ENCODE measurements around the gene CD81.

DNA sequence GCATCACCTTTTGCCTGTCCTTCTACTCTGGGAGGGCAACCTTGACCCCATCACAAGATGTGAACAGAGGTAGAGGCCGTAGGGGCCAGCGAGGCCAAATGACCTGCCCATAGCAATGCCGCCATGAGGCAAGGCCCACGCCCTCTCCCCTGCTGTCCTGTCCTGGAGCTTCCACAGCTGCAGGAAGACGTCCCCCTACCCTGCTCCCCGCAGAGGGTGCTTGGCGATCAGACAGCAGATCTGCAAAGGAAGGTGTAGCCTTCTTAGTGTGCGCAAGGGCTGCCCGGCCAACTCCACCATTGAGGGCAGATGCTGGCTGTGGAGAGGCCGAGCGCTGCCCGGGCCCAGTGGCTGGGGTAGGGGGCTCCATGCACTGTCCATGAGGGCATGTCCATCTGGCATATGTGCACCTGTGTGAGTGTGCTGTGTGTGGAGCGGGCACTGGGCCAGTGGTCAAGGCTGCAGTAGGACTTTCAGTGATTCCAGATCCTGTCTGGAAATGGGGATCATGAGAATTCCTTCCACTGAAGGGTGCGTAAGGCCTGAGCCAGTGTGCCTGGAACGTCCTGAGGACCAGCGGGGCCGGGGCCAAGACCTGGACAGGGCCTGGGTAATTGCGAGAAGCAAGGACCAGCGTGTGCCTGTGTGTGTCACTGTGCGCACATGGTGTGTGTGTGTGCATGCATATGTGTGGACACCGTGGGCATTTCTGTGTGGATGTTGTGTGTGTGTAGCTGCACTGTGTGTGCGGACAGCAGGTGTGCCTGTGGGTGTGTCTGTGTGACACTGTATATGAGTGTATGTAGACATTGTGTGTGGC lies 56.2 kb downstream of the CD81 start:
- TF ChIP-seq, protein P1, sequence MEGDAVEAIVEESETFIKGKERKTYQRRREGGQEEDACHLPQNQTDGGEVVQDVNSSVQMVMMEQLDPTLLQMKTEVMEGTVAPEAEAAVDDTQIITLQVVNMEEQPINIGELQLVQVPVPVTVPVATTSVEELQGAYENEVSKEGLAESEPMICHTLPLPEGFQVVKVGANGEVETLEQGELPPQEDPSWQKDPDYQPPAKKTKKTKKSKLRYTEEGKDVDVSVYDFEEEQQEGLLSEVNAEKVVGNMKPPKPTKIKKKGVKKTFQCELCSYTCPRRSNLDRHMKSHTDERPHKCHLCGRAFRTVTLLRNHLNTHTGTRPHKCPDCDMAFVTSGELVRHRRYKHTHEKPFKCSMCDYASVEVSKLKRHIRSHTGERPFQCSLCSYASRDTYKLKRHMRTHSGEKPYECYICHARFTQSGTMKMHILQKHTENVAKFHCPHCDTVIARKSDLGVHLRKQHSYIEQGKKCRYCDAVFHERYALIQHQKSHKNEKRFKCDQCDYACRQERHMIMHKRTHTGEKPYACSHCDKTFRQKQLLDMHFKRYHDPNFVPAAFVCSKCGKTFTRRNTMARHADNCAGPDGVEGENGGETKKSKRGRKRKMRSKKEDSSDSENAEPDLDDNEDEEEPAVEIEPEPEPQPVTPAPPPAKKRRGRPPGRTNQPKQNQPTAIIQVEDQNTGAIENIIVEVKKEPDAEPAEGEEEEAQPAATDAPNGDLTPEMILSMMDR (IDR thresholded peaks at IDR 0.05; ENCODE audit: low read depth, low read length): no peak
- TF ChIP-seq EZH2phosphoT487 (IDR thresholded peaks at IDR 0.05; ENCODE audit: low read depth): no peak
